Lower leg skin (tissue), 4 donors: ENCODE data around the gene SEPTIN11. TPM values are rescaled to one million over a fixed set of nuclear protein-coding genes. Genes with fewer than 3 reads are reported as not detected.

Experiments
- DNase-seq, 2 donors: peaks; one replicate each; pipeline ENCODE4 v3.0.0-alpha.2; 2019; ENCODE audit warnings: low spot score in 2 of 2
- H3K4me3 ChIP-seq: fragments of 200-600 bp; sonication (generic); 2 replicates; pipeline ENCODE4 v1.5.1; 2017; ENCODE audit warnings: mild to moderate bottlenecking, low read depth; ENCODE audit not compliant: poor library complexity, severe bottlenecking
- CTCF ChIP-seq, 3 donors: fragments of 450-650 bp; IDR thresholded peaks; one replicate each; pipeline ENCODE4 v1.5.1; 2016; ENCODE audit warnings: antibody characterized with exemption in 3 of 3, mild to moderate bottlenecking in 3 of 3, moderate library complexity in 2 of 3
- POLR2A ChIP-seq, 2 donors: fragments of 450-650 bp; IDR thresholded peaks; one replicate each; pipeline ENCODE4 v1.6.1; 2016 to 2017; ENCODE audit warnings: antibody characterized with exemption in 2 of 2, mild to moderate bottlenecking in 1 of 2, moderate library complexity in 1 of 2
- WGBS, 2 donors: methylation state at CpG; one replicate each; pipeline ENCODE4 v1.1.5; 2018; 5-methylcytosine and 5-hydroxymethylcytosine counted together
- intact Hi-C: fragments of 100-400 bp; cut with DNase I; formaldehyde crosslinking; loops from one replicate; pipeline ENCODE4 v1.15.0; 2023; ENCODE audit warnings: low total_unique reads
- total RNA-seq, 4 donors: library from RNA; depleted of rRNA; stranded (reverse); fragments of >200 nt; gene quantifications; one replicate each; pipeline ENCODE4 v1.1.0, GENCODE V29; 2016

The SEPTIN11 gene
- total RNA-seq, 4 donors from 2014 or later = 38.2 to 104 (median 44.9) TPM

DNA sequence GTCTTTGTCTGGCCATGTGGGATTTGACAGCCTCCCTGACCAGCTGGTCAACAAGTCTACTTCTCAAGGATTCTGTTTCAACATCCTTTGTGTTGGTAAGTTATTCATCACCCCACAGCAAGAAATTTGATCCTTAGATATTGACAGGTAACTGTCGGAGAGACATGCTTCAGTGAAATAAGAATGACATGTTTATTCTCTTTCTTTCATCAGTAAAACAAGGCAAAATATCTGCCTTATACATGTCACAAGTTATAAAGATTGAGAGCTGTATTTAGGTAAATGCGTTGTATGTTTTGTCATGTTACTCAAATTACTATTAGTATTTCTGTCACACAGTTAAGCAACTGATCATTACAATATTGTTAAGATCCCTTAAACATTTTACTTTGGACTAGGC is 46.9 kb downstream of the SEPTIN11 start:
- intact Hi-C loops = no loop called here
- TF ChIP-seq POLR2A (IDR thresholded peaks at IDR 0.05) (no peak), CTCF (IDR thresholded peaks at IDR 0.05) (no peak)
- no peak for DNase-seq
- 93 to 97% methylated on average over 2 of the region's 2 CpGs for WGBS, 2 donors
- no peak overlapping the region for H3K4me3 ChIP-seq

DNA sequence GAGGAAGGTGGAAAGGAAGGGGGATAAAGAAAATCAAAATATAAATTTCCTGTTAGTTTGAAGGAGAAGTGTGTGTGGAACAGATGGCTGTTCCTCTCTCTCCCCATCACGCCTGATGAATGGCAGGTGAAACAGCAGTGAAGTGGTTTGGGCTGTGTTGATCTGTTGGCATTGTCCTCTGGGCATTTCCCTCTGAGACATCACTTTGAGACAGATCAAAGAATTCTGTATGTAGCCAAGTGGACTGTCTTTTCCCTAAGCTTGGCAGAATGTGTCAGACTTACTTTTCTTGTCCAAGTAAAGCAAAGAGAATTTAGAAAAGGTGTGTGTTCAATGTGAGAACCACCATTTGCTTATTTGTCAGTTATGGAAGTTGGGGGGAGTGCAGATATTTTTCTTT is 47.5 kb downstream of the SEPTIN11 start:
- H3K4me3 ChIP-seq = no peak overlapping the region
- WGBS, 2 donors = 97 to 100% methylated on average over 1 of the region's 1 CpG
- intact Hi-C loops = no loop called here
- TF ChIP-seq CTCF (IDR thresholded peaks at IDR 0.05) (no peak), POLR2A (IDR thresholded peaks at IDR 0.05) (no peak)
- no peak for DNase-seq

DNA sequence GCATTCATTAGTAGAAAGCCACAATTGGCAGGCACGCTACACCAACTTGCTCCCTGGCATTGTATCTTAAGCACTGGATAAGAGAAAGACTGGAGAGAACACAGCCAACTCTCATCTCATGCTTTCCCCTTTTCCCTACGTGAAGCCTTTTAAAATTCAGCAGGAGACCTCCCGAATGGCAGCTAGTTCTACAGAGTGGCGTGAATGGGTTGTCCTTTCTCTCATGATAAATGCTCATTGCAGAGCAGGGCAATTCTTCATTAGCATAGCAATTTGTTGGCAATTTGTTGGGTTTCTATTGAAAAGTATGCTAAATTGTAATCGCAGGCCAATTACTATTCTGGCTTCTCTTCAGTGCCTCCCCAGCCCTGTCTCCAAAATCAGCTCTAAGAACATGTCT is 48.0 kb downstream of the SEPTIN11 start:
- H3K4me3 ChIP-seq = no peak overlapping the region
- TF ChIP-seq CTCF (IDR thresholded peaks at IDR 0.05) = no peak
- TF ChIP-seq POLR2A (IDR thresholded peaks at IDR 0.05) = no peak
- intact Hi-C loops = no loop called here
- DNase-seq = no peak
- 95 to 98% methylated on average over 5 of the region's 5 CpGs for WGBS, 2 donors

DNA sequence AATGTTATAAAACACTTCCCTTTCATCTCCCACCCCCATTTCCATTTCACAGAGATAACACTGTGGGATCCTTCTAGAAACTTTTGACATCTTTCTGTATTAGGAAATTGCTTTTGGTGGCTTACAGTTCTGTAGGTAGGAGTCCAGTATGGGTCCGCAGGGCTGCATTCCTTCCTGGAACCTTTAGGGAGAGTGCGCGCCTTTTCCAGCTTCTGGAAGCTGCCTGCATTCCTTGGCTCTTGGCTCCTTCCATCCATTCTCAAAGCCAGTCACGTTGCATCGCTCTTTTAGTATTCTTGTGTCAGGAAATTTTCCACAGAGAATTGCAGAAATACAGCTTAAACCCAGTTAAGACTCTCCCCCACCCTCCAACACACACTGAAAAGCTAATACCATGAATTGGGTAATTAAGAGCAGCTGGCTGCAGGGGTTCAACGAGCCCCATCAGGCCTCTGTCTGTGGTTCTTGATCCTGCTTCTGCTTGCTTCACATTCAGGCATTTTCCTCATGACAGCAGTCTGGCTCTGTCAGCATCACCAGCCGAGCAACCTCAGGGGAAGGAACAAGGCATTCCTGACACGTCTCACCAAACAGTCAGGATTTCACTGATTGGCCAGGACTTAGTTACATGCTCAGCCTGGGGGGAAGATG is 48.8 kb downstream of the SEPTIN11 start:
- H3K4me3 ChIP-seq = no peak overlapping the region
- DNase-seq = no peak
- intact Hi-C loops = no loop called here
- 76 to 78% methylated on average over 8 of the region's 8 CpGs for WGBS, 2 donors
- TF ChIP-seq POLR2A (IDR thresholded peaks at IDR 0.05) (no peak), CTCF (IDR thresholded peaks at IDR 0.05) (no peak)

Other genes starting within 250 kb of the SEPTIN11 start
- 10 to 100 TPM in 1 of 4 donors, 1 to 10 TPM in 3; 3.3 to 10.1 (median 6.0) TPM for gene SOWAHB, start 51.6 kb upstream of the SEPTIN11 start, total RNA-seq
- gene CCNI, start 126.2 kb downstream of the SEPTIN11 start, total RNA-seq = 100 to 1,000 TPM; 155 to 208 (median 178) TPM
- gene CCNG2, start 207.5 kb downstream of the SEPTIN11 start, total RNA-seq = 10 to 100 TPM; 31.7 to 75.1 (median 40.0) TPM